Pancreas (tissue), 10 donors: ENCODE results near the gene PSEN1. TPM values are rescaled to one million over a fixed set of nuclear protein-coding genes. Genes with fewer than 3 reads are reported as not detected.

Source experiments
- ATAC-seq, 4 donors: fragments of 200-7000 bp; cut with Tn5 transposase; one replicate each; pipeline versions ENCODE4 v1.8.0 to v1.9.1; 2020; ENCODE audit warnings: mild to moderate bottlenecking in 4 of 4, moderate library complexity in 4 of 4
- DNase-seq, 6 donors: peaks; one replicate each; pipeline ENCODE4 v3.0.0-alpha.2; 2020
- FAIRE-seq: peaks from 2 replicates; lab custom pipeline; 2012; peaks lifted over from hg19 to GRCh38; lab: Jason Lieb, UNC
- H3K27ac ChIP-seq, 4 donors: fragments of 200-600 bp; sonication (generic); 1 replicate in 3 of 4; 2 replicates in 1 of 4; pipeline versions ENCODE4 v1.5.0 to v1.8.0; 2020
- H3K27me3 ChIP-seq, 4 donors: fragments of 200-600 bp; one replicate each; pipeline ENCODE4 v1.8.0; 2021
- H3K36me3 ChIP-seq, 3 donors: fragments of 200-600 bp; sonication (generic) in 1 of 3; one replicate each; pipeline versions ENCODE4 v1.5.0 to v1.8.0; 2020 to 2021
- H3K4me1 ChIP-seq, 3 donors: fragments of 200-600 bp; one replicate each; pipeline ENCODE4 v1.8.0; 2021
- H3K4me3 ChIP-seq, 4 donors: fragments of 200-600 bp; sonication (generic) in 2 of 4; one replicate each; pipeline versions ENCODE4 v1.5.0 to v1.8.0; 2020 to 2021
- H3K9me3 ChIP-seq, 4 donors: fragments of 200-600 bp; one replicate each; pipeline ENCODE4 v1.8.0; 2021
- CTCF ChIP-seq, 4 donors: fragments of 200-600 bp; sonication (generic) in 3 of 4; IDR thresholded peaks; one replicate each; pipeline versions ENCODE4 v1.5.0 to v1.8.0; 2021; ENCODE audit warnings: antibody characterized with exemption in 4 of 4
- WGBS, 2 donors: extraction: QIAGEN DNeasy Blood & Tissue Kit; methylation state at CpG; one replicate each; pipeline ENCODE4 v1.1.7; 2013; 5-methylcytosine and 5-hydroxymethylcytosine counted together
- intact Hi-C, 3 donors: fragments of 100-400 bp; cut with DNase I; formaldehyde crosslinking; loops; one replicate each; pipeline versions ENCODE4 v1.11.1 to v1.14.2; 2022
- polyA plus RNA-seq, 2 donors: library from polyadenylated mRNA; stranded (reverse); fragments of 200-250 nt; gene quantifications; one replicate each; pipeline ENCODE4 v1.2.3, GENCODE V29; 2013
- total RNA-seq, 6 donors: library from RNA; stranded (reverse); fragmentation: NEBNext Ultra II Directional in 4 of 6; extraction: Animal tissue kit (Norgen Biotek cat#: 25700) in 4 of 6; gene quantifications; one replicate each; pipeline versions ENCODE4 v1.2.1 to v1.2.4, GENCODE V29; 2021 to 2023
- donor health status: healthy with polysubstance abuse.
- donor health status: DM: no; HTN: no; CAD: no; lungs with moderate emphysema.
- donor health status: DM: no; HTN: no; CAD: no.
- donor health status: control.
- donor health status: control.
- donor health status: Bipolar disorder and iron deficiency.
- donor health status: DM: yes; HTN: yes; CAD: no.
- donor health status: DM: no; HTN: no; CAD: no.
- donor health status: DM: no; HTN: no; CAD: no.
- donor health status: DM: yes; HTN: yes; CAD: no.

The PSEN1 gene
- total and polyA plus RNA-seq, 8 donors, result 9.2 to 32.9 (median 18.4) TPM

GRCh38 chr14:73241481-73242165 is 105.3 kb downstream of the PSEN1 start:
- no peak for TF ChIP-seq CTCF (IDR thresholded peaks at IDR 0.05)
- H3K36me3 ChIP-seq, result no peaks in the 10 kb centered on the region
- 88 to 90% methylated on average over 19 of the region's 19 CpGs for WGBS, 2 donors
- intact Hi-C loops, result no loop called here
- no peaks in the 10 kb centered on the region for H3K9me3 ChIP-seq
- H3K4me1 ChIP-seq, result peaks cover 0 to 10% (median 7%) of the 10 kb centered on the region in 3 donors
- FAIRE-seq (no peak), DNase-seq (no peak), ATAC-seq (no peak)
- peaks cover 0 to 11% (median 0%) of the 10 kb centered on the region in 4 donors for H3K27me3 ChIP-seq
- H3K27ac ChIP-seq, result no peak overlapping the region
- H3K4me3 ChIP-seq, result no peak overlapping the region

- Histone ChIP-seq H3K27ac (no peak overlapping the region), H3K36me3 (no peaks in the 10 kb centered on the region), H3K27me3 (peaks cover 0 to 10% (median 0%) of the 10 kb centered on the region in 4 donors), H3K4me3 (no peak overlapping the region), H3K9me3 (no peaks in the 10 kb centered on the region), H3K4me1 (peaks cover 0 to 10% (median 7%) of the 10 kb centered on the region in 3 donors)
- TF ChIP-seq CTCF (IDR thresholded peaks at IDR 0.05), result no peak
- FAIRE-seq (no peak), DNase-seq (no peak), ATAC-seq (no peak)
- intact Hi-C loops, result no loop called here
- WGBS, 2 donors, result 80 to 86% methylated on average over 6 of the region's 6 CpGs
Measured at GRCh38 chr14:73242357-73242901, 106.1 kb downstream of the PSEN1 start.

GRCh38 chr14:73243341-73243740 is 107.0 kb downstream of the PSEN1 start:
- no peak for TF ChIP-seq CTCF (IDR thresholded peaks at IDR 0.05)
- DNase-seq, result no peak
- 73 to 74% methylated on average over 3 of the region's 3 CpGs for WGBS, 2 donors
- intact Hi-C loops, result no loop called here
- no peak for ATAC-seq
- H3K36me3 ChIP-seq, result no peaks in the 10 kb centered on the region
- no peak overlapping the region for H3K27ac ChIP-seq
- FAIRE-seq, result no peak
- peaks cover 0 to 2% (median 0%) of the 10 kb centered on the region in 4 donors for H3K27me3 ChIP-seq
- no peaks in the 10 kb centered on the region for H3K9me3 ChIP-seq
- peaks cover 0 to 4% (median under 1%) of the 10 kb centered on the region in 3 donors for H3K4me1 ChIP-seq
- H3K4me3 ChIP-seq, result no peak overlapping the region

GRCh38 chr14:73243748-73244147 is 107.4 kb downstream of the PSEN1 start:
- no peak for TF ChIP-seq CTCF (IDR thresholded peaks at IDR 0.05)
- intact Hi-C loops, result no loop called here
- H3K9me3 ChIP-seq, result no peaks in the 10 kb centered on the region
- no peaks in the 10 kb centered on the region for H3K27me3 ChIP-seq
- H3K4me1 ChIP-seq, result peaks cover 0 to 3% (median 0%) of the 10 kb centered on the region in 3 donors
- ATAC-seq, result no peak
- no peaks in the 10 kb centered on the region for H3K36me3 ChIP-seq
- FAIRE-seq, result no peak
- no peak overlapping the region for H3K27ac ChIP-seq
- no peak overlapping the region for H3K4me3 ChIP-seq
- no peak for DNase-seq
- 94 to 96% methylated on average over 2 of the region's 2 CpGs for WGBS, 2 donors
